ENCODE data around the gene MTURN. TPM values are rescaled to one million over a fixed set of nuclear protein-coding genes. Genes with fewer than 3 reads are reported as not detected.
A peak's percentile ranks its signal among the peaks of the same experiment; 100 is the strongest.

MTURN gene
- total and polyA plus RNA-seq, 5 donors from 2014 or later = 5.2 to 31.1 (median 6.2) TPM

DNA sequence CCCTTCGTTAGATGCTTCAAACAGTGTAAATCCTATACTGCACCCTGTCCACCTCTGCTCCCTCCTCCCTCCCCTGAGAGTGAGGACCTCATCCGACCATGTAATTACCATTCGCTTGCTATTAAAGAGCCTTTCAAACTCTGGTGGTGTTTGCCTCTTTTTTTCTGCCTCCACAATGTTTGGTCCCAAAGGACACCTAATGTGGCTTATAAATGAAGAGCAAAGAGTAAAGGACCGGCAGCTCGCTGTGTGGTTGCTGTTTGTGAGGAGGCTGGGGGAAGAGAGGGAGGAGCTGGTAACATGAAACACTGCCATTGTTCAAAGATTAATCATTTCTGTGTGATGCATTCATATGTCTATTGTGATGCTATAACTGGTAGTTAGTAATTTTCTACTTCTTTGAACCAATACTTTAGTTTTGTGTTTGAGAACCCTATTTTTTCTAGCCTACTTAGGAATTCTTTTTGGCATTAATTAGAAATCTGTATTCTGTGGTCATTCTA lies 27.9 kb downstream of the MTURN start:
- Histone ChIP-seq H3K27me3 (ENCODE audit: control insufficient read depth, insufficient read depth, low read length) (no peaks in the 10 kb centered on the region), H3K9me3 (ENCODE audit: control insufficient read depth in 2 of 2, low read length in 2 of 2) (no peaks in the 10 kb centered on the region), H3K4me1 (ENCODE audit: control insufficient read depth, insufficient read depth, low read length, poor library complexity, severe bottlenecking) (peaks cover 16% of the 10 kb centered on the region), H3K4me3 (ENCODE audit: low read depth, low read length) (peak overlapping the region; percentile 67), H3K36me3 (ENCODE audit: control insufficient read depth, insufficient read depth, low read length) (no peaks in the 10 kb centered on the region), H3K27ac (ENCODE audit: insufficient read depth, low read length, poor library complexity, severe bottlenecking) (peak overlapping the region; percentile 27)
- H3K4me1 Mint-ChIP-seq = peaks cover 15 to 56% (median 31%) of the 10 kb centered on the region in 4 donors
- H3K4me3 Mint-ChIP-seq = peak overlapping the region; percentile 60 to 89 (median 80)
- ATAC-seq (ENCODE audit: low read depth in 2 of 2) (peak; percentile 63), DNase-seq (peak in 2 of 3 donors; percentile 29 to 47)
- H3K27me3 Mint-ChIP-seq = no peaks in the 10 kb centered on the region
- no peaks in the 10 kb centered on the region for H3K9me3 Mint-ChIP-seq
- H3K27ac Mint-ChIP-seq = peak overlapping the region; percentile 80 to 91 (median 87)
- peaks cover 6% of the 10 kb centered on the region for H3K36me3 Mint-ChIP-seq

DNA sequence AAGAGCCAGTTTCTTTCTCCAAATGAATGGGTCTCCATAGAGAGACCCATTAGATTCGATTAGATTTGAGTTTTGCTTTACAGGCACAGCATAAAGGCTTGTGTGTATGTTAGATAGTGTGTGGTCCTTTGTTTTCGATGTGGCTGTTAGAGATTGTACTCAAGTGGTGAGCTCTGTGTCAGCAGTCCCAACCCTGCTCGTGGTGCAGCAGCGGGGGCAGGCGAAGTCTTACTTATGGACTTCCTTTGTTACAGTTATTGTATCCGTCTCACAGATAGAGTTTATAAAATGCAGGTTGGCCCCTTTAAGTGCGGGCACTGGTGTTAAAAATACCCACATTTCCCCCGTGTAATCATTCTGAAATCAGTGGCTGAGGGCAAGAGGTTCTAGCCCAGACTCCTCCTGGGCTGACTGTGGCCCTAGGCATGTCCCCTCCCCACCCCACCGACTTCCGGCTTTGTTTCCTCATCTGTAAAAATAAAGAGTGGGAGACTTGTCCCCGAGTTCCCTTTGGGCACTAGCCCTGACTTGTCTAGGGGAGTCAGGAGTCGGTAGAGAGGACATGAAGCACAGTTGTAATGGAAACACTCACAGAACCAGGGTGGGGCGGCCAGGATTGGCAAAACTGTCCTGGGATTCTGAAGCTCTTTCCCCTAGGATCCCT lies 28.6 kb downstream of the MTURN start:
- Mint-ChIP-seq H3K4me3 (peak overlapping the region; percentile 16 to 89 (median 68)), H3K27ac (peak overlapping the region; percentile 80 to 91 (median 87)), H3K9me3 (no peaks in the 10 kb centered on the region), H3K36me3 (peaks cover 6% of the 10 kb centered on the region), H3K27me3 (no peaks in the 10 kb centered on the region), H3K4me1 (peaks cover 15 to 54% (median 31%) of the 10 kb centered on the region in 4 donors)
- H3K27me3 ChIP-seq (ENCODE audit: control insufficient read depth, insufficient read depth, low read length) = no peaks in the 10 kb centered on the region
- peak overlapping the region; percentile 27 for H3K27ac ChIP-seq (ENCODE audit: insufficient read depth, low read length, poor library complexity, severe bottlenecking)
- DNase-seq (peak in 2 of 3 donors; percentile 22 to 64), ATAC-seq (ENCODE audit: low read depth in 2 of 2) (peak in 1 of 2 donors; percentile 26)
- no peaks in the 10 kb centered on the region for H3K9me3 ChIP-seq (ENCODE audit: control insufficient read depth in 2 of 2, low read length in 2 of 2)
- peaks cover 16% of the 10 kb centered on the region for H3K4me1 ChIP-seq (ENCODE audit: control insufficient read depth, insufficient read depth, low read length, poor library complexity, severe bottlenecking)
- H3K36me3 ChIP-seq (ENCODE audit: control insufficient read depth, insufficient read depth, low read length) = no peaks in the 10 kb centered on the region
- peak overlapping the region; percentile 67 for H3K4me3 ChIP-seq (ENCODE audit: low read depth, low read length)

DNA sequence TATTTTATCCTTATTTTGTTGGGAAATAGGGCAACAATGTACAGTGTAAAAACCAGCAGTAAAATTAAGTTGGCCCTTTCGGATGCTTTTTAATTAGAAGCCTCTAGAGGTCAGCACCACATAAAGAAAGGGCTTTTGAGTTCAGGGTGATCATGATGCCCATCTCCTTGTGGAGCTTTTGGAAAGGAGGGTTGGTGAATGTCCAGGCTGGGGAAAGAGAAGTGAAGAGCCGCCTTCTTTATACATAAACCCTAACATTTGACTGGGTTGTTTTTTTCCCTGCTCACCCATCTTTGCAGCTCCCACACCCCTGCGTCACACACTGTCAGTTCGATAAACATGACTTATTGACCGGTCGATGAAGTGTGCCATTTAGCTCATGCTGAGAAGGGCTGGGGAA lies 29.8 kb downstream of the MTURN start:
- H3K4me3 Mint-ChIP-seq = peak overlapping the region in 1 of 4 donors; percentile 2
- no peaks in the 10 kb centered on the region for H3K9me3 Mint-ChIP-seq
- no peak overlapping the region for H3K27ac ChIP-seq (ENCODE audit: insufficient read depth, low read length, poor library complexity, severe bottlenecking)

DNA sequence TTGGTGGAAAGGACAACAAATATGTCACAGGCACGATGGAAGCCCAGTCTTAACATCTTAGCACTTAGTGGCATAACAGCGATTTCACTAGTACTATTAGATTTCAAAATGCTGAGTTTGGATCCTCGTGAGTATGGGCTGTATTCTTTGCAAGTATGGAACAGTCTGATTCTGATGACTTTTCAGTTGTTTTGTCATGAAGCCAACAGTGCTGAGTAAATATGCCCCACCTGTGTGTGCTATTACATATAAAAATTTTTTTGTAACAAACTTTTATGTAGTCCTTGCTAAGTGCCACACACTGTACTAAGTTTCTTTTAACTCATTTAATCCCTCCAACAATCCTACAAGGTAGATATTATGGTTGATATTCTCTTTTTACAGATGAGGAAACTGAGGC lies 30.8 kb downstream of the MTURN start:
- H3K27ac ChIP-seq (ENCODE audit: insufficient read depth, low read length, poor library complexity, severe bottlenecking) = no peak overlapping the region
- no peaks in the 10 kb centered on the region for H3K9me3 Mint-ChIP-seq
- H3K9me3 ChIP-seq (ENCODE audit: control insufficient read depth in 2 of 2, low read length in 2 of 2) = no peaks in the 10 kb centered on the region
- peaks cover 3% of the 10 kb centered on the region for H3K36me3 Mint-ChIP-seq
- peaks cover 16% of the 10 kb centered on the region for H3K4me1 ChIP-seq (ENCODE audit: control insufficient read depth, insufficient read depth, low read length, poor library complexity, severe bottlenecking)
- DNase-seq (no peak), ATAC-seq (ENCODE audit: low read depth in 2 of 2) (no peak)
- no peaks in the 10 kb centered on the region for H3K27me3 ChIP-seq (ENCODE audit: control insufficient read depth, insufficient read depth, low read length)
- no peaks in the 10 kb centered on the region for H3K27me3 Mint-ChIP-seq
- no peak overlapping the region for H3K4me3 Mint-ChIP-seq
- no peak overlapping the region for H3K27ac Mint-ChIP-seq
- H3K36me3 ChIP-seq (ENCODE audit: control insufficient read depth, insufficient read depth, low read length) = no peaks in the 10 kb centered on the region
- H3K4me1 Mint-ChIP-seq = peaks cover 9 to 35% (median 25%) of the 10 kb centered on the region in 4 donors
- H3K4me3 ChIP-seq (ENCODE audit: low read depth, low read length) = no peak overlapping the region

More for the DNA sequence above, 29.8 kb downstream of the MTURN start:
- no peak for ATAC-seq (ENCODE audit: low read depth in 2 of 2)
- H3K27me3 Mint-ChIP-seq = no peaks in the 10 kb centered on the region
- H3K27me3 ChIP-seq (ENCODE audit: control insufficient read depth, insufficient read depth, low read length) = no peaks in the 10 kb centered on the region
- H3K27ac Mint-ChIP-seq = peak overlapping the region in 2 of 3 donors; percentile 21 to 44
- no peak overlapping the region for H3K4me3 ChIP-seq (ENCODE audit: low read depth, low read length)
- H3K4me1 ChIP-seq (ENCODE audit: control insufficient read depth, insufficient read depth, low read length, poor library complexity, severe bottlenecking) = peaks cover 16% of the 10 kb centered on the region
- peaks cover 6% of the 10 kb centered on the region for H3K36me3 Mint-ChIP-seq
- DNase-seq = peak in 2 of 3 donors; percentile 30 to 51
- no peaks in the 10 kb centered on the region for H3K9me3 ChIP-seq (ENCODE audit: control insufficient read depth in 2 of 2, low read length in 2 of 2)
- no peaks in the 10 kb centered on the region for H3K36me3 ChIP-seq (ENCODE audit: control insufficient read depth, insufficient read depth, low read length)
- peaks cover 11 to 44% (median 31%) of the 10 kb centered on the region in 4 donors for H3K4me1 Mint-ChIP-seq

DNA sequence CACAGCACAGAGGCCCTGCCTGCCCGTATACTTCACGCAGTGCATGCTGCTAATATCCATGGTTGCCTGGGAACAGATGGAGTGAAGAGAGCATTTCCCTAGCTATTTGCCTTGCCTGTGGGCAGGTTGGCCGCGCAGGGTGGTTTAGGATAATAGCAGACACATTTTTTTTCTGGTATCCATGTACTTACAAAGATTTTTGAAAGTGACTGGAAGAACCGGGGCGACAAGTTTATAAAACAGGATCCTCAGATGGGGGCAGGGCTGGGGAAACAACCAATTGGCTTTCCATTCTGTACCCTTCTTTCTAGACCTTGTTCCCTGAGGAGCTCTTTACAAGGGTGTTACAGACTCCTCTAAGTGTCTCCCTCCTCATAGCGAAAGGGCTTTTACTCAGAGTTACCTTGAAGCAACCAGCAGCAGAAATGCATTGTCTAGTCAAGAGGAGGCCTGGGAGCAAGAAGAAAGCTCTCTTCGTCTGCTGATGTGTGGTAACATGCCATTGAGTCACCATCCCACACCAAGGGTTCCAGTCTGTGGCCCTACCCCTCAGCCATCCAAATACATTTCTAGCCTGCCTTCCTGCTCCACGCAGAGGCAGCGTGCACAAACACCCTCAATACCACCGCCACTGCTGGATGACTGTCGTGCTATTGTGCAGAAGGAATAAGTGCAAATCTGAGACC lies 31.5 kb downstream of the MTURN start:
- H3K4me1 ChIP-seq (ENCODE audit: control insufficient read depth, insufficient read depth, low read length, poor library complexity, severe bottlenecking) = peaks cover 16% of the 10 kb centered on the region
- no peaks in the 10 kb centered on the region for H3K9me3 Mint-ChIP-seq
- no peaks in the 10 kb centered on the region for H3K9me3 ChIP-seq (ENCODE audit: control insufficient read depth in 2 of 2, low read length in 2 of 2)
- ATAC-seq (ENCODE audit: low read depth in 2 of 2) (no peak), DNase-seq (no peak)
- no peak overlapping the region for H3K4me3 ChIP-seq (ENCODE audit: low read depth, low read length)
- H3K4me3 Mint-ChIP-seq = no peak overlapping the region
- peaks cover 3% of the 10 kb centered on the region for H3K36me3 Mint-ChIP-seq
- H3K27ac Mint-ChIP-seq = peak overlapping the region in 2 of 3 donors; percentile 27 to 48
- H3K27me3 Mint-ChIP-seq = no peaks in the 10 kb centered on the region
- H3K27ac ChIP-seq (ENCODE audit: insufficient read depth, low read length, poor library complexity, severe bottlenecking) = no peak overlapping the region
- no peaks in the 10 kb centered on the region for H3K27me3 ChIP-seq (ENCODE audit: control insufficient read depth, insufficient read depth, low read length)
- no peaks in the 10 kb centered on the region for H3K36me3 ChIP-seq (ENCODE audit: control insufficient read depth, insufficient read depth, low read length)
- peaks cover 9 to 31% (median 23%) of the 10 kb centered on the region in 4 donors for H3K4me1 Mint-ChIP-seq

DNA sequence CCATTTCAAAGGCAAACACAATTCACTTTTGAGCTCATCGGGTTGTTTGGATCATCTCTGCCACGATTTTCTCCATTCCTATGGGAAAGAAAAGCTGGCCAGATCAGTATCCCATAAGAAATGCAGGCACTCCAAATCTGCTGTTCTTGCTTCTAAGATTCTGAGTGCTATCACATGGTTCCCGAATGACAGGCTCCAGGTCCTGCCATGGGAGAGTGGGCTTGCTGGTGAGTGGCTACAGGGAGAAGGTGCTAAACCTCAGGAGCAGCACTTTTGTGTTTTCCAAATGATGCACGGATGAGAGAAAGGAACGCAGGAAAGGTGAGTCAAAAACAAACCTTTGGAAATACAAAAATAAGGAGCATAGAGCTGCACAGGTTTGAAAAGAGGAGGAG lies 32.1 kb downstream of the MTURN start:
- H3K27me3 Mint-ChIP-seq = no peaks in the 10 kb centered on the region
- Histone ChIP-seq H3K36me3 (ENCODE audit: control insufficient read depth, insufficient read depth, low read length) (no peaks in the 10 kb centered on the region), H3K9me3 (ENCODE audit: control insufficient read depth in 2 of 2, low read length in 2 of 2) (no peaks in the 10 kb centered on the region), H3K27me3 (ENCODE audit: control insufficient read depth, insufficient read depth, low read length) (no peaks in the 10 kb centered on the region), H3K4me1 (ENCODE audit: control insufficient read depth, insufficient read depth, low read length, poor library complexity, severe bottlenecking) (peaks cover 16% of the 10 kb centered on the region), H3K27ac (ENCODE audit: insufficient read depth, low read length, poor library complexity, severe bottlenecking) (no peak overlapping the region), H3K4me3 (ENCODE audit: low read depth, low read length) (no peak overlapping the region)
- H3K4me3 Mint-ChIP-seq = no peak overlapping the region
- H3K36me3 Mint-ChIP-seq = peaks cover 3% of the 10 kb centered on the region
- no peaks in the 10 kb centered on the region for H3K9me3 Mint-ChIP-seq
- ATAC-seq (ENCODE audit: low read depth in 2 of 2) = no peak
- H3K4me1 Mint-ChIP-seq = peaks cover 9 to 28% (median 22%) of the 10 kb centered on the region in 4 donors
- H3K27ac Mint-ChIP-seq = peak overlapping the region in 1 of 3 donors; percentile 23
- DNase-seq = no peak

DNA sequence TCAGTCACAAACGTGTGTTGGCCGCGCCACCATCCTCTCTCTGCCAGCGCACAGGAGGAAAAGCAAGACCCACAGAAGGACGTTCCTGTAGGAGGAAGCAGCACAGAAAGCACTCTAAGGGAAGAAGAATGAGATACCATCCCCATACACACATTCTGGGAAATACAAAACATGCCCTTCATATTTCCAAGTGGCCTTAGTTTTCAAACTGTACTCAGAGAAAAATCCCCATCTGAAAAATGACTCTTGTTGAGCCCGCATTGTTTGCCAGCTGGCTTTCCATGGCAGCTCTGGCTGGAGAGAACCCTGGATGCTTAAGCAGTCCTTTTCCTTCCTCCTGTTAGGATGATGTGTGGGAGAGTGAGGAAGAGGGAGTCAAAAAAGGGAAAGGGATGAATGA lies 33.1 kb downstream of the MTURN start:
- H3K27me3 Mint-ChIP-seq = no peaks in the 10 kb centered on the region
- no peak overlapping the region for H3K27ac Mint-ChIP-seq
- H3K4me3 Mint-ChIP-seq = no peak overlapping the region
- peaks cover 3% of the 10 kb centered on the region for H3K36me3 Mint-ChIP-seq
- H3K4me3 ChIP-seq (ENCODE audit: low read depth, low read length) = no peak overlapping the region
- peaks cover 7 to 18% (median 12%) of the 10 kb centered on the region in 4 donors for H3K4me1 Mint-ChIP-seq
- H3K9me3 ChIP-seq (ENCODE audit: control insufficient read depth in 2 of 2, low read length in 2 of 2) = no peaks in the 10 kb centered on the region
- H3K4me1 ChIP-seq (ENCODE audit: control insufficient read depth, insufficient read depth, low read length, poor library complexity, severe bottlenecking) = peaks cover 11% of the 10 kb centered on the region
- H3K27ac ChIP-seq (ENCODE audit: insufficient read depth, low read length, poor library complexity, severe bottlenecking) = no peak overlapping the region
- H3K9me3 Mint-ChIP-seq = no peaks in the 10 kb centered on the region
- H3K36me3 ChIP-seq (ENCODE audit: control insufficient read depth, insufficient read depth, low read length) = no peaks in the 10 kb centered on the region
- ATAC-seq (ENCODE audit: low read depth in 2 of 2) (no peak), DNase-seq (no peak)
- no peaks in the 10 kb centered on the region for H3K27me3 ChIP-seq (ENCODE audit: control insufficient read depth, insufficient read depth, low read length)
